Vagina (tissue), 2 donors: ENCODE results near the gene DNAJC3. TPM values are rescaled to one million over a fixed set of nuclear protein-coding genes. Genes with fewer than 3 reads are reported as not detected.
"Not testable (repeated sequence)": the region's sequence is repeated elsewhere in the genome, so short reads cannot be mapped to it uniquely, and the experiment has no call there.

Experiments used
- DNase-seq, 2 donors: peaks; one replicate each; pipeline ENCODE4 v3.0.0-alpha.2; 2017; ENCODE audit errors: extremely low spot score in 2 of 2
- H3K27ac ChIP-seq: fragments of 200-600 bp; sonication (generic); one replicate; pipeline ENCODE4 v1.5.1; 2019
- H3K27me3 ChIP-seq: fragments of 200-600 bp; sonication (generic); one replicate; pipeline ENCODE4 v1.5.1; 2019
- H3K36me3 ChIP-seq, 2 donors: fragments of 200-600 bp; sonication (generic); one replicate each; pipeline ENCODE4 v1.5.1; 2017 to 2019
- H3K4me1 ChIP-seq: fragments of 200-600 bp; sonication (generic); one replicate; pipeline ENCODE4 v1.5.1; 2019
- H3K4me3 ChIP-seq, 2 donors: fragments of 200-600 bp; sonication (generic); 1 replicate in 1 of 2; 2 replicates in 1 of 2; pipeline ENCODE4 v1.5.1; 2016 to 2019
- H3K9me3 ChIP-seq: fragments of 200-600 bp; sonication (generic); one replicate; pipeline ENCODE4 v1.5.1; 2019
- CTCF ChIP-seq, 3 experiments: fragments of 450-650 bp in 2 of 3; fragments of 200-600 bp in 1 of 3; sonication (generic) in 1 of 3; IDR thresholded peaks; one replicate each; pipeline ENCODE4 v1.5.1; 2017 to 2019; ENCODE audit warnings: antibody characterized with exemption in 3 of 3, mild to moderate bottlenecking in 2 of 3, moderate library complexity in 2 of 3
- POLR2A ChIP-seq, 2 donors: fragments of 450-650 bp; IDR thresholded peaks; one replicate each; pipeline ENCODE4 v1.6.1; 2017; ENCODE audit warnings: antibody characterized with exemption in 2 of 2, mild to moderate bottlenecking in 2 of 2, moderate library complexity in 2 of 2
- POLR2AphosphoS5 ChIP-seq, 2 donors: sonication (generic); formaldehyde crosslinking; IDR thresholded peaks; one replicate each; pipeline ENCODE4 v1.9.0; 2017; ENCODE audit warnings: antibody characterized with exemption in 2 of 2, mild to moderate bottlenecking in 2 of 2, low read depth in 1 of 2; ENCODE audit not compliant: insufficient read depth in 1 of 2
- intact Hi-C: fragments of 100-400 bp; cut with DNase I; formaldehyde crosslinking; loops from one replicate; pipeline ENCODE4 v1.15.1; 2023
- total RNA-seq: library from RNA; depleted of rRNA; stranded (reverse); fragments of >200 nt; gene quantifications from one replicate; pipeline ENCODE4 v1.2.3, GENCODE V29; 2016

The DNAJC3 gene
- total RNA-seq, 1 donor from 2014 or later, result 33.1 TPM

- no peaks in the 10 kb centered on the region for H3K27me3 ChIP-seq
Observed at GRCh38 chr13:95752677-95753076, 75.7 kb downstream of the DNAJC3 start.

GRCh38 chr13:95754069-95754468, 77.1 kb downstream of the DNAJC3 start:
- H3K27ac ChIP-seq, result no peak overlapping the region
- intact Hi-C loops, result no loop called here
- no peak for DNase-seq
- H3K9me3 ChIP-seq, result no peaks in the 10 kb centered on the region
- no peaks in the 10 kb centered on the region for H3K4me1 ChIP-seq
- H3K27me3 ChIP-seq, result no peaks in the 10 kb centered on the region
- no peaks in the 10 kb centered on the region for H3K36me3 ChIP-seq
- H3K4me3 ChIP-seq, result no peak overlapping the region
- TF ChIP-seq POLR2AphosphoS5 (IDR thresholded peaks at IDR 0.05; ENCODE audit: insufficient read depth in 1 of 2, low read depth in 1 of 2) (no peak), CTCF (IDR thresholded peaks at IDR 0.05) (no peak), POLR2A (IDR thresholded peaks at IDR 0.05) (no peak)

More at GRCh38 chr13:95752677-95753076, 75.7 kb downstream of the DNAJC3 start:
- Histone ChIP-seq H3K4me1 (no peaks in the 10 kb centered on the region), H3K4me3 (no peak overlapping the region), H3K9me3 (no peaks in the 10 kb centered on the region), H3K36me3 (no peaks in the 10 kb centered on the region), H3K27ac (no peak overlapping the region)
- intact Hi-C loops, result no loop called here
- DNase-seq, result no peak
- no peak for TF ChIP-seq POLR2AphosphoS5 (IDR thresholded peaks at IDR 0.05; ENCODE audit: insufficient read depth in 1 of 2, low read depth in 1 of 2)
- TF ChIP-seq CTCF (IDR thresholded peaks at IDR 0.05), result no peak
- TF ChIP-seq POLR2A (IDR thresholded peaks at IDR 0.05), result no peak

- no peak for DNase-seq
- intact Hi-C loops, result no loop called here
- Histone ChIP-seq H3K9me3 (no peaks in the 10 kb centered on the region), H3K27me3 (no peaks in the 10 kb centered on the region), H3K4me1 (no peaks in the 10 kb centered on the region), H3K36me3 (peaks cover 0 to 7% of the 10 kb centered on the region in 2 donors), H3K27ac (no peak overlapping the region), H3K4me3 (no peak overlapping the region)
- TF ChIP-seq CTCF (IDR thresholded peaks at IDR 0.05), result no peak
- TF ChIP-seq POLR2A (IDR thresholded peaks at IDR 0.05), result no peak
- no peak for TF ChIP-seq POLR2AphosphoS5 (IDR thresholded peaks at IDR 0.05; ENCODE audit: insufficient read depth in 1 of 2, low read depth in 1 of 2)
Observed at GRCh38 chr13:95756072-95756471, 79.1 kb downstream of the DNAJC3 start.

GRCh38 chr13:95762626-95763025, 85.7 kb downstream of the DNAJC3 start:
- H3K27me3 ChIP-seq, H3K4me1 ChIP-seq, H3K4me3 ChIP-seq, DNase-seq, H3K9me3 ChIP-seq, H3K27ac ChIP-seq, intact Hi-C loops: not testable (repeated sequence)
- peaks cover 0 to 23% of the 10 kb centered on the region in 2 donors for H3K36me3 ChIP-seq

GRCh38 chr13:95763601-95764000, 86.7 kb downstream of the DNAJC3 start:
- no peaks in the 10 kb centered on the region for H3K27me3 ChIP-seq
- H3K27ac ChIP-seq, result no peak overlapping the region
- H3K9me3 ChIP-seq, result no peaks in the 10 kb centered on the region
- intact Hi-C loops, result no loop called here
- no peak overlapping the region for H3K4me3 ChIP-seq
- no peak for DNase-seq
- no peak for TF ChIP-seq CTCF (IDR thresholded peaks at IDR 0.05)
- TF ChIP-seq POLR2A (IDR thresholded peaks at IDR 0.05), result no peak
- no peak for TF ChIP-seq POLR2AphosphoS5 (IDR thresholded peaks at IDR 0.05; ENCODE audit: insufficient read depth in 1 of 2, low read depth in 1 of 2)
- H3K36me3 ChIP-seq, result peaks cover 0 to 23% of the 10 kb centered on the region in 2 donors
- H3K4me1 ChIP-seq, result no peaks in the 10 kb centered on the region

GRCh38 chr13:95771905-95772304, 95.0 kb downstream of the DNAJC3 start:
- no peaks in the 10 kb centered on the region for H3K4me1 ChIP-seq
- H3K36me3 ChIP-seq, result no peaks in the 10 kb centered on the region
- H3K4me3 ChIP-seq, result no peak overlapping the region
- H3K9me3 ChIP-seq, result no peaks in the 10 kb centered on the region
- TF ChIP-seq CTCF (IDR thresholded peaks at IDR 0.05) (no peak), POLR2A (IDR thresholded peaks at IDR 0.05) (no peak), POLR2AphosphoS5 (IDR thresholded peaks at IDR 0.05; ENCODE audit: insufficient read depth in 1 of 2, low read depth in 1 of 2) (no peak)
- no peak overlapping the region for H3K27ac ChIP-seq
- intact Hi-C loops, result no loop called here
- no peak for DNase-seq
- H3K27me3 ChIP-seq, result no peaks in the 10 kb centered on the region
